K562 (cell line): ENCODE data around the gene GRIPAP1. TPM values are rescaled to one million over a fixed set of nuclear protein-coding genes. Genes with fewer than 3 reads are reported as not detected.

ENCODE experiments used
- ARID4B ChIP-seq: sonication (generic); formaldehyde crosslinking; IDR thresholded peaks from 2 replicates; pipeline ENCODE4 v1.8.0; 2022; ENCODE audit warnings: mild to moderate bottlenecking, missing genetic modification reagents
- EHMT2 ChIP-seq: fragments of 450-650 bp; IDR thresholded peaks from 2 replicates; pipeline ENCODE4 v1.6.1; 2018; ENCODE audit warnings: antibody characterized with exemption
- ETV1 ChIP-seq: fragments of 450-650 bp; conservative IDR thresholded peaks from 2 replicates; pipeline ENCODE4 v1.6.1; 2016; ENCODE audit warnings: missing genetic modification characterization, control low read depth, low read depth, missing compliant biosample characterization
- HDAC2 ChIP-seq: fragments of 450-650 bp; IDR thresholded peaks from 2 replicates; pipeline ENCODE4 v1.6.1; 2016; ENCODE audit warnings: mild to moderate bottlenecking
- NFATC3 ChIP-seq: fragments of 450-650 bp; IDR thresholded peaks from 2 replicates; pipeline ENCODE4 v1.6.1; 2017; ENCODE audit warnings: mild to moderate bottlenecking
- PHF20 ChIP-seq: fragments of 450-650 bp; IDR thresholded peaks from 2 replicates; pipeline ENCODE4 v1.6.1; 2018; ENCODE audit not compliant: partially characterized antibody
- POLR2AphosphoS2 ChIP-seq: IDR thresholded peaks from 2 replicates; pipeline ENCODE4 v1.6.1; 2012; ENCODE audit warnings: low read length, improper control_type of control experiment
- RNF219 ChIP-seq: fragments of 250-450 bp; sonication (Bioruptor Pico); IDR thresholded peaks from 2 replicates; pipeline ENCODE4 v1.5.0; 2022; ENCODE audit warnings: mild to moderate bottlenecking
- ZBTB11 ChIP-seq, 3 experiments: fragments of 200-800 bp in 1 of 3; fragments of 250-450 bp in 1 of 3; fragments of 450-650 bp in 1 of 3; sonication (Bioruptor Pico) in 1 of 3; sonication (Bioruptor generic) in 1 of 3; formaldehyde crosslinking in 1 of 3; IDR thresholded peaks; 2 replicates each; pipeline versions ENCODE4 v1.6.1 to v1.8.0; 2016 to 2022; ENCODE audit warnings: mild to moderate bottlenecking in 2 of 3, missing genetic modification characterization in 2 of 3, missing compliant biosample characterization in 1 of 3, moderate library complexity in 1 of 3
- ZNF174 ChIP-seq: fragments of 250-450 bp; sonication (Bioruptor Pico); IDR thresholded peaks from 2 replicates; pipeline ENCODE4 v1.4.0; 2020; ENCODE audit warnings: mild to moderate bottlenecking
- ZNF232 ChIP-seq: sonication (generic); formaldehyde crosslinking; IDR thresholded peaks from 2 replicates; pipeline ENCODE4 v1.8.0; 2022; ENCODE audit warnings: mild to moderate bottlenecking, missing genetic modification reagents
- ZNF347 ChIP-seq: fragments of 450-650 bp; formaldehyde crosslinking; IDR thresholded peaks from 2 replicates; pipeline ENCODE4 v1.4.0; 2020; ENCODE audit warnings: low read depth, mild to moderate bottlenecking, moderate library complexity
- polyA plus RNA-seq, 8 experiments: library from polyadenylated mRNA; depleted of rRNA in 4 of 8; stranded (reverse) in 5 of 8; unstranded in 3 of 8; fragments of >200 nt; fragmentation: Nextera tagmentation in 2 of 8; fragmentation: Illumina TruSeq in 1 of 8; extraction: Ambion mirVana in 2 of 8; extraction: Trizol in 1 of 8; gene quantifications; 2 replicates each; pipeline versions ENCODE4 v1.2.1 to v1.2.3, GENCODE V29; 2011 to 2014; ENCODE audit warnings: inconsistent platforms in 1 of 8, missing spikeins in 1 of 8
- total RNA-seq, 7 experiments: library from RNA; depleted of rRNA in 6 of 7; stranded (reverse); fragments of >200 nt in 6 of 7; fragmentation: Illumina TruSeq in 2 of 7; extraction: Trizol in 2 of 7; gene quantifications; 2 replicates each; pipeline versions ENCODE4 v1.2.1 to v1.2.3, GENCODE V29; 2011 to 2021; ENCODE audit warnings: low replicate concordance in 1 of 7
- TF ChIP-seq, protein P1 (sequence below): sonication (generic); formaldehyde crosslinking; IDR thresholded peaks from 2 replicates; pipeline ENCODE4 v1.8.0; 2022; ENCODE audit warnings: missing genetic modification reagents, mild to moderate bottlenecking, borderline replicate concordance
- TF ChIP-seq, protein P2 (sequence below): fragments of 450-650 bp; IDR thresholded peaks from 2 replicates; pipeline ENCODE4 v1.6.1; 2016; ENCODE audit warnings: low read depth, mild to moderate bottlenecking, moderate library complexity

Gene GRIPAP1
- total and polyA plus RNA-seq, 9 of the 15 experiments (the other 6 are each of a cell fraction or from before 2014, with no cell fraction given) = 4.1 to 41.6 (median 24.0) TPM

GRCh38 chrX:48940404-48940955, 61.6 kb downstream of the GRIPAP1 start (continued):
- TF ChIP-seq ETV1 (0 out of 2 replicates have a peak, but pooled peaks have one; percentile 11), NFATC3 (no peak), EHMT2 (peak; percentile 64; the same call in 1 of the 2 replicates), ZNF174 (CRISPR knock-in tag) (0 out of 2 replicates have a peak, but pooled peaks have one; percentile 66), ZNF232 (CRISPR knock-in tag) (no peak), RNF219 (CRISPR knock-in tag) (no peak), ZNF347 (CRISPR knock-in tag) (no peak), ZBTB11 (CRISPR knock-in tag; IDR thresholded peaks at IDR 0.05) (peak in 1 of 3 experiments; percentile 44; a peak in 1 of 6 replicates), POLR2AphosphoS2 (no peak), HDAC2 (peak; percentile 70; the same call in 1 of the 2 replicates), ARID4B (CRISPR knock-in tag) (no peak), PHF20 (no peak)
- TF ChIP-seq, protein P1, sequence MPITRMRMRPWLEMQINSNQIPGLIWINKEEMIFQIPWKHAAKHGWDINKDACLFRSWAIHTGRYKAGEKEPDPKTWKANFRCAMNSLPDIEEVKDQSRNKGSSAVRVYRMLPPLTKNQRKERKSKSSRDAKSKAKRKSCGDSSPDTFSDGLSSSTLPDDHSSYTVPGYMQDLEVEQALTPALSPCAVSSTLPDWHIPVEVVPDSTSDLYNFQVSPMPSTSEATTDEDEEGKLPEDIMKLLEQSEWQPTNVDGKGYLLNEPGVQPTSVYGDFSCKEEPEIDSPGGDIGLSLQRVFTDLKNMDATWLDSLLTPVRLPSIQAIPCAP = no peak
- TF ChIP-seq, protein P2, sequence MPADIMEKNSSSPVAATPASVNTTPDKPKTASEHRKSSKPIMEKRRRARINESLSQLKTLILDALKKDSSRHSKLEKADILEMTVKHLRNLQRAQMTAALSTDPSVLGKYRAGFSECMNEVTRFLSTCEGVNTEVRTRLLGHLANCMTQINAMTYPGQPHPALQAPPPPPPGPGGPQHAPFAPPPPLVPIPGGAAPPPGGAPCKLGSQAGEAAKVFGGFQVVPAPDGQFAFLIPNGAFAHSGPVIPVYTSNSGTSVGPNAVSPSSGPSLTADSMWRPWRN = no peak
